Suppressor macrophage treated with lipopolysaccharide for 4 hours (primary cell): ENCODE data around the gene DDX52.
"Not testable (repeated sequence)": the region's sequence is repeated elsewhere in the genome, so short reads cannot be mapped to it uniquely, and the experiment has no call there.

Experiments
- DNase-seq: peaks from one replicate; pipeline ENCODE4 v3.0.0-alpha.2; 2020

Gene DDX52

GRCh38 chr17:37643118-37643766 lies at the start of gene DDX52:
Gene DDX52, minus strand, starts transcription at chr17:37643446. Its CDS starts 26 bp downstream, at chr17:37643420.
- DNase-seq = peak; percentile 96

- no peak for DNase-seq
Observed at GRCh38 chr17:37691807-37692206, 48.6 kb upstream of the DDX52 start.

GRCh38 chr17:37689317-37689716 lies 46.1 kb upstream of the DDX52 start:
- no peak for DNase-seq

GRCh38 chr17:37683454-37683984 lies 40.3 kb upstream of the DDX52 start:
- no peak for DNase-seq

- DNase-seq = no peak
Observed at GRCh38 chr17:37682007-37682406, 38.8 kb upstream of the DDX52 start.

- not testable (repeated sequence) for DNase-seq
Observed at GRCh38 chr17:37679995-37680394, 36.7 kb upstream of the DDX52 start.

GRCh38 chr17:37678036-37678435 lies 34.8 kb upstream of the DDX52 start:
- DNase-seq = no peak

- no peak for DNase-seq
Observed at GRCh38 chr17:37677021-37677420, 33.8 kb upstream of the DDX52 start.

GRCh38 chr17:37676115-37676925 lies 33.1 kb upstream of the DDX52 start:
- no peak for DNase-seq

- no peak for DNase-seq
Observed at GRCh38 chr17:37674511-37674910, 31.3 kb upstream of the DDX52 start.

GRCh38 chr17:37673386-37673785 lies 30.1 kb upstream of the DDX52 start:
- no peak for DNase-seq

- no peak for DNase-seq
Observed at GRCh38 chr17:37672548-37673078, 29.4 kb upstream of the DDX52 start.

GRCh38 chr17:37671824-37672547 lies 28.7 kb upstream of the DDX52 start:
- DNase-seq = no peak

- DNase-seq = no peak
Observed at GRCh38 chr17:37671028-37671823, 28.0 kb upstream of the DDX52 start.

- no peak for DNase-seq
Observed at GRCh38 chr17:37667039-37667438, 23.8 kb upstream of the DDX52 start.

- DNase-seq = no peak
Observed at GRCh38 chr17:37664214-37664613, 21.0 kb upstream of the DDX52 start.

GRCh38 chr17:37662353-37662752 lies 19.1 kb upstream of the DDX52 start:
- DNase-seq = no peak

GRCh38 chr17:37661400-37662014 lies 18.3 kb upstream of the DDX52 start:
- DNase-seq = no peak

- DNase-seq = no peak
Observed at GRCh38 chr17:37659925-37660324, 16.7 kb upstream of the DDX52 start.

- DNase-seq = no peak
Observed at GRCh38 chr17:37657202-37657601, 14.0 kb upstream of the DDX52 start.

GRCh38 chr17:37651849-37652248 lies 8.6 kb upstream of the DDX52 start:
- DNase-seq = no peak
